HG03139 (cell line): ENCODE results near the gene ERVMER34-1.

Experiments used
- ATAC-seq: cut with Tn5 transposase; IDR thresholded peaks from one replicate; pipeline ENCODE4 v1.9.1; 2021; ENCODE audit not compliant: unreplicated experiment

The ERVMER34-1 gene, protein sequence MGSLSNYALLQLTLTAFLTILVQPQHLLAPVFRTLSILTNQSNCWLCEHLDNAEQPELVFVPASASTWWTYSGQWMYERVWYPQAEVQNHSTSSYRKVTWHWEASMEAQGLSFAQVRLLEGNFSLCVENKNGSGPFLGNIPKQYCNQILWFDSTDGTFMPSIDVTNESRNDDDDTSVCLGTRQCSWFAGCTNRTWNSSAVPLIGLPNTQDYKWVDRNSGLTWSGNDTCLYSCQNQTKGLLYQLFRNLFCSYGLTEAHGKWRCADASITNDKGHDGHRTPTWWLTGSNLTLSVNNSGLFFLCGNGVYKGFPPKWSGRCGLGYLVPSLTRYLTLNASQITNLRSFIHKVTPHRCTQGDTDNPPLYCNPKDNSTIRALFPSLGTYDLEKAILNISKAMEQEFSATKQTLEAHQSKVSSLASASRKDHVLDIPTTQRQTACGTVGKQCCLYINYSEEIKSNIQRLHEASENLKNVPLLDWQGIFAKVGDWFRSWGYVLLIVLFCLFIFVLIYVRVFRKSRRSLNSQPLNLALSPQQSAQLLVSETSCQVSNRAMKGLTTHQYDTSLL

DNA sequence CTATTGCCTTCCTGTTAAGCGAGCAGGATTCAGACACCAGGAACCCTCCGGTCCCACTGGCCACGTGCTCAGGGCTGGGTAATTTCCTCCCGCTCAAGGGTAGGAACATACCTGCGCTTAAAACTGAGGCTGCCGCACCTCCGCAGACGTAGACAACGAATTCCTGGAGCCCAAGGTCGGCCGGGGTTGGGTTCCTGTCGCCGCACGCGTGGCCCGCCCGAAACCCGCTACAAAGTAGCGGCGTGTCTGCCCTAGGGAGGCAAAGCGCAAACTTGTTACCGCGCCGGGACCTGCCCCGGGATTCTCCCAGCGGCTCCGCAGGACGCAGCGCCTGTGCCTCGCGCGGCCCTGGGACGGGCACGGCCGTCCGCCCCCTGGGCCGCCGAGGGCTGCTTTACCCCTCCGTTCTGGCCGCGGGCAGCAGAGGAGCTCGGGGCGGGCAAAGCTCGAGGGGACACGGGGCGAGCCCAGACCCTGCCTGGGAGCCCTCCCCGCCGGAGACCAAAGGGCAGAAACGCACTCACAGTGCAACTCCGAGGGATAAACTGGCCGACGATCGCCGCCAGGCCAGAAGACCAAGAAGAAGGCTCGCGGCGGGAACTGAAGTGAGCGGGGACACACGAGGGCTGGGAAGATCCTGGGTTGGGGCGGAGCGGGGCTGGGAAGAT is at the start of gene ERVMER34-1:
Gene ERVMER34-1, minus strand, starts transcription at position 607 of the 668 bp plus-strand sequence. CDS start 5,905 bp downstream, outside the sequence.
- ATAC-seq: no peak

DNA sequence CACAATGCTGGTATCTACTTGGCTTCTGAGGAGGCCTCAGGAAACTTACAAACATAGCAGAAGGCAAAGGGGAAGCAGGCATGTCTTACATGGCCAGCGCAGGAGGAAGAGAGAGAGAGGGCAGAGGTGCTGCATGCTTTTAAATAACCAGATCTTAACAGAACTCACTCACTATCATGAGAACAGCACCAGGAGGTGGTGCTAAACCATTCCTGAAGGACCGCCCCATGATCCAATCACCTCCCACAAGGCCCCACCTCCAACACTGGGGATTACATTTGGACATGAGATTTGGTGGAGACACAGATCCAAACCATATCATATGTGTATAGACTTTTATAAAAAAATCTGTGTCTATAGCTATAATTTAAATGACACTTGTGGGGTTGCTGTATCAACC is 48.6 kb upstream of the ERVMER34-1 start:
- ATAC-seq: no peak

DNA sequence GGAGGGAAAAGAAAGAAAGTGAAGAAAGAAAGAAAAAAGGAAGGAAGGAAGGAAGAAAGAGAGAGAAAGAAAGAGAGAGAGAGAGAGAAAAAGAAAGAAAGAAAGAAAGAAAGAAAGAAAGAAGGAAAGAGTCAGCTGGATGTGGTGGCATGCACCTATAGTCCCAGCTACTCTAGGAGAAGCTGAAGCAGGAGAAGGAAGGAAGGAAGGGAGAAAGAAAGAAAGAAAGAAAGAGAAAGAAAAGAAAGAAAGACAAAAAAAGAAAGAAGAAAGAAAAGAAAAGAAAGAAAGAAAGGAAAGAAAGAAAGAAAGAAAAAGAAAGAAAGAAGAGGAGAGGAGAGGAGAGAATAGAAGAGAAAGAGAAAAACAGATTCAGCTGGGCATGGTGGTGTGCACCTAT is 44.3 kb upstream of the ERVMER34-1 start:
- no peak for ATAC-seq

DNA sequence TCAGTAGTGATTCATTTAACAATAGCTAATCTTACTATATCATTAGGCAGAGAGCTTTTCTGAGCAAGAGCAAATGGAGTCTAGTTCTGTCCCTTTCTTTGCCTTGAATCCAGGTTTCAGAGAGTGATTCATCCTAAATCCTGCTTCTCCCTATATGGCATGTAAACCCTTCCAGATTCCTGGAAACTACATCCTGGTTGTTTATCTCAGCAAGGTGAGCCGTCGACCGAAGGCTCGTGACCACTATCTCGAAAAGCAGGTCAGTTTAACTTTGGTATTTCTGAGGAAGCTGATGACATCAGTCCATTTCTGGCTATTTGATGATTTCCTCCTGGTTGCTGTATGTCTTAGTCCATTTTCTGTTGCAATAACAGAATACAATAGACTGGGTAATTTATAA is 40.7 kb upstream of the ERVMER34-1 start:
- no peak for ATAC-seq

DNA sequence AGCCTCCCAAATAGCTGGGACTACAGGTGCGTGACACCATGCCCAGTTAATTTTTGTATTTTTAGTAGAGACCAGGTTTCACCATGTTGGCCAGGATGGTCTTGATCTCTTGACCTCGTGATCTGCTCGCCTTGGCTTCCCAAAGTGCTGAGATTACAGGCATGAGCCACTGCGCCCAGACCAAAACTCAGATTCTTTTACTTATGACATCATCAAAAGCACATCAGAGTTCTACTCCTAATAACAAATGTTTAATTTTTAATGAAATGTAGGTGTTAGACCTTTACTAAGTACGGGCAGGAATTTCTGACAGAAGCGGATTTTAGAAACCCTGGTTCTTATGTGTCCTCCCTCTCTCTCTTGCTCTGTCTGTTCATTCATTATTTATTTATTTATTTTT is 38.5 kb upstream of the ERVMER34-1 start:
- ATAC-seq: no peak

DNA sequence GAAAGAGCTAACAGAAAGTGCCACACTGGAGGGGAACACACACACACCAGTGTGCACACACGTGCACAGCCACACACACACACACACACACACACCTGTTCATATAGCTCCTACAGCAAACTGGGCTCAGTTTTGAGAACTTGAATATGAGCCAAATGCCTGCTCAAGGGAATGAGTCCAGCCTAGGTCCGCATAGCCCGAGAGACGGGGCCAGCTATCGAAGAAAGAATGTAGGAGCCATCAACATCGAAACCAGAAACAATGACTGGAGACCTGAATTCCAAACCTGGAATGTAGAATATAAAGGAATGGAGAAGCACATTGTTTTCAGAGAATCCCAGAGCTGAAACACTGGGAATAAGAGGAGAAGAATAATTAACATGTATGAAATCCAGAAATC is 37.6 kb upstream of the ERVMER34-1 start:
- ATAC-seq: no peak

DNA sequence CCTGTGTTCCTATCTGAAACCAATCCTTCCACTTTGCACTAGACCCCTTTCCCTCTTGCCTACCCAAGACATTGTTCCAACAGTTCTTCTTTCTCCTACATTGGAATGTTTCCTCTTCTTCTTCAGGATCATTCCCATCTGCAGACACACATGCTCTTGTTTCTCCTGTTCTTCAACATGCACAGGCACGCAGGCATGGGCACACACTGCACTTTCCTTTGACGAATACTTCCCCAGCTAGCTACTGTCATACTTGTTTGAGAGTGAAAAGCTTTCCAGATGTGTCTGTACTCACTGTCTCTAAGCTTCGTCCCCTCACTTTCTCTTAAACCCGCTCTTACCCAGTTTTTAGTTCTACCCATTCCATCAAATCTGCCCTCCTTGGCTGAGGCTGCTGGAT is 31.8 kb upstream of the ERVMER34-1 start:
- no peak for ATAC-seq

DNA sequence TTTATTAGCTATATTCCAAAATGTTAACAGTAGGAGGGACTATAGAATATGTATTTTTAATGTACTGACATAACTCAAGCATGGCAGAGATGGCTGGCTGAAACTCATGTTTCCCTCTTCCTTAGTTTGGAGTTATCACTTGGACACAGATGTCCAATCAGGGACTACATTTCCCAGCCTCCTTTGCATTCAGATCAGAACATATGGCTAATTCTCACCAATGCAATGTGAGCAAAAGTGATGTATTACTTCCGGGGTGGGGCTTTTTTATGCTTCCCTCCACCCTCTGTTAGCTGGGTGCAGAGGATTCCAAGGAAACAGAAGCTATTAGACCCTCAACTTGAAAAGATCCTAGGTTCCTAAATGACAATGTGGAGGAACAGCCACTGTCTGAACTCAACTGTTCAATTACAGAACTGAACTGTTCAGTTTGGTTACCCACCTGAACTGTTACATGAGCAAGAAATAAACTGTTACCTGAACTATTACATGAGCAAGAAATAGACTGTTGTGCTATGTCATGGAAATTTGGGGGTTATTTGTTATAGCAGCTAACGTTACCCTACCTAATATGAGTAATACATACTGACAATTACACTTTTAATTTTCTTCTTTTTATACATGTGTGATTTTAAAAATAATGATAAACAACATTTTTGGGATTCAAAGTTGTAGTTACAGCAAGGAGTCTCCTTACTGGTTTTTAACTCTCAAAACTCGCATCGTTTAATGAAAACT is 29.6 kb upstream of the ERVMER34-1 start:
- ATAC-seq: no peak

DNA sequence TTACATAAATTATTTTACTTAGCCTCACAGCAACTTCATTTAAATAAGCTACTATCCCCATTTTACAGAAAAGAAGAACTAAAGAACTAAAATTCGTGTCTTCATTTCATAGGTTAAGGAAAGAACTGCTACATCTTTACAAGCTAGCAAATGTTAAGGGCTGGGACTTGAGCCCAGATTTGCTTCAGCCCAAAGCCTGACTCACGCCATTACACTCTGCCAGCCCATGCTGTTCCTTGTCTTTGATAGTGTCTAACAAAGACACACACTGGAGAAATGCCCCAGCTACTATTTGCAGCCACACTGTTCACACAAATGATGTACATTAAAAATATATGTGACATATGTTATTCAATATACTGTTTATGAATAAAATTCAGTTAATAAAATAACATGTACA is 29.0 kb upstream of the ERVMER34-1 start:
- no peak for ATAC-seq

DNA sequence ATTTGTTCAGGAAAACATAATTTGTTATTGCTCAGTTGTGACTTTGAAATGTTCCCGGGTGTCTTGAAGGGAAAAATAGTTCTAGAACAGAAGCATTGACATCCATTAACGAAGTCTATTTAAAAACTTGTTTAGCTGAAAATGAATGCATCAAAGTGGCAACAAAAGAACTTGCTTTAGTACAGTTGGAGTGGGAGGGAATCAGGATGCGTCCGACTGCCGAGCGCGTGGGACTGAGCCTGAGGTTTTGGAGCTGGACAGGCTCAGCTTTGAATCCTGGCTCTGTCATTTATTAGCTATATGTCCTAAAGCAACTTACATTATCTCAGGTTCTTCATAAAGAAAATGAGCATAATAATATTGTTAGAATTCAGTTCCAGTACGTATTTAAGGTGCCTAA is 9.0 kb upstream of the ERVMER34-1 start:
- no peak for ATAC-seq

DNA sequence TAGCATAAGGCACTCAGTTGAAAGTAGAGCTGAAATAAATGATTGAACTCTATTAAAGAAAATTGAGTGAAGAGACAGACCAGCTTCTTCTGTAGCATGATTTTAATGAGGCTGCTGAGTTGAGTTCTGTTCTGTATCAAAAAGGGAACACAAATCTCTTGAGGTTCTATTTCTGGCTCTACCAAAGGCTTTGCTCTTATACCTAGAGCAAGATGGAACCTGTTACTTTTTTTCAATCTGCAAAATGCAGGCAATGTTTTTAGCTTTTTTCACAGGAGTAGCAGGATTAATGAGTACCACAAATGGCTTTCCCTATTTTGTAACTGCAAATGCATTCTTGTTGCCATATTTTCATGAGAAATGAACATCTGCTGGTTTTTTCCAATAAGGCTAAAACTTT is 4.2 kb upstream of the ERVMER34-1 start:
- ATAC-seq: no peak

DNA sequence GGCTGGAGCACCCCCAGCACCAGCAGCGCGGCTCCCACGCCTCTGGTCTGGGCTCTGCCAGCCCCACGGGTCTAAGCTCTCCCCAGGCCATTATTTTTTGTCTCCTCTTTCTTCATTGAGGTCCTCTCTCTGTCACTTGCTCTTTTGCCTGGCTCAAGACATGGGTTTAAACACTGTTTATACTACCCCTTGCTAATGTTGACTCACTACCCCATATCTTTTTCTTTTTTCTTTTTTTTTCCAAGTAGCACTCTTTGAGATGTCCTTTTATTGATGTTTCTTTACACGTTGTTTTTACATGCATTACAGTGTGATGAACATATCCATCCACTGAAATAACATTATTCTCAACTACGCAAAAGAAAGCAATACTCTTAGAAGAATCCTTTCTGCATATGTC is 1.7 kb upstream of the ERVMER34-1 start:
- ATAC-seq: no peak

DNA sequence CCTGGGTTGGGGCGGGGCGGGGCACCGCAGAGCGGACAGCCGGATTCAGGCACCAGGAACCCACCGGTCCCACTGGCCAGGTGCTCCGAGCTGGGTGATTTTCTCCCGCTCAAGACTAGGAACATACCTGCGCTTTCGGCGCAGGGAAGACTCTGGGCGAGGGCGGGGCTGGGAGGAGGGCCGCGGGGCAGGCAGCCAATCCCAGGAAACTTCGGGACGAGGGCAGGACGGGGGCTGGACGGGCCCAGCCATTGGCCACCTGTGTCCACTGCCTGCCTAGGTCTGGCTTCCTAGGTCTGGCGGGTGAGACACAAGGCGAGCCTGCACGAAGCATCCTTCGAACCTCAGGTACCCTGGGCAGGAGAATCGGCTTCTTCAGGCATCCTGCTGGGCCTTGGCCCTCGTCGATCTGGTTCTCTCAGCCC is 274 bp upstream of the ERVMER34-1 start:
- no peak for ATAC-seq

DNA sequence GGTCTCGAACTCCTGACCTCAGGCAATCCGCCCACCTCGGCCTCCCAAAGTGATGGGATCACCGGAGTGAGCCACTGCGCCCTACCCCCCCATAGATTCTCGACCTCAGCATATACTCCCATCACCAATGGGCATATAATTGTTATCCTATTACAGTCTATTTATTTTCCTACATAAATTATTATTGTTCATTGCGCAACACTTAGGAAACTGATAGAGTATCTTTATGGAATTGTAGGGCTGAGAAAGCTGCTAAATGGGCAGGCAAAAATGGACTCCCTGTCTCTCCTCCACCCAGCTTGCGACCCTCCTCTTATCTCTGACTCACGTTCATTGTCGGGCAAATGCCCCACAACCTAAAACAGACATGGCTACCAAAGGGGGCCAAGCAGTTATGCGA is 1.0 kb downstream of the ERVMER34-1 start:
- ATAC-seq: no peak

DNA sequence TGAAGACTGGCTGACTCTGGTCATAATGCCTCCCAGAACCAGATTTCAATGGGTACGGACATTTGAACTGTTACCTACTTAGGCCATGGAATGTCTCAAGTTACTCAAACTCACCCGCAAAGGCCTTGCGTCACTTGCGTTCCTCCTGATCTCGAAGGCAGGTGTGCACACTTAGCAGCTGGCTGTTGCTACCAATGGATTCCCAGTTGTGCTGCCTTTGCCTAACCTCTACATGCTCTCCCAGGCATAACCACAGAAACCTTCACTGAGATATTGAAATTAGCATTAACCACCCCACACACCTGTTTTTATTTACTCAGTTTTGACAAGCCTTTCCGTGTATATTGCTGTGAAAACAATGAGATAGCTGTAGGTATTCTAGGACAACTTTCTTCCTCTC is 2.8 kb downstream of the ERVMER34-1 start:
- ATAC-seq: no peak

DNA sequence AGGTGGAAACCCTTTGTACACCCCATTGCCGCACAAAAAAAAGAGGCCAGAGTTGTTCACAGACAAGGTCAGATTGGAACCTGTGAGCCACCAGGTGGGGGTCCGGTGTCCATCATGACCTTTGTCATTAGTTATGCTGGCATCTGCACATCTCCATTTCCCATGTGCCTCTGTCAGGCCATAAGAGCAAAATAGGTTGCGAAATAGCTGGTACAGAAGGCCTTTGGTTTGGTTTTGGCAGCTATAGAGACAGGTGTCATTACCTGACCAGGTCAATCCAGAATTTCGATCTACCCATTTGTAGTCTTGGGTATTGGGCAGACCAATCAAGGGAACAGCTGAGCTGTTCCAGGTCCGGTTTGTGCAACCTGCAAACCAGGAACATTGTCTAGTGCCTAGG is 6.6 kb downstream of the ERVMER34-1 start:
- no peak for ATAC-seq

DNA sequence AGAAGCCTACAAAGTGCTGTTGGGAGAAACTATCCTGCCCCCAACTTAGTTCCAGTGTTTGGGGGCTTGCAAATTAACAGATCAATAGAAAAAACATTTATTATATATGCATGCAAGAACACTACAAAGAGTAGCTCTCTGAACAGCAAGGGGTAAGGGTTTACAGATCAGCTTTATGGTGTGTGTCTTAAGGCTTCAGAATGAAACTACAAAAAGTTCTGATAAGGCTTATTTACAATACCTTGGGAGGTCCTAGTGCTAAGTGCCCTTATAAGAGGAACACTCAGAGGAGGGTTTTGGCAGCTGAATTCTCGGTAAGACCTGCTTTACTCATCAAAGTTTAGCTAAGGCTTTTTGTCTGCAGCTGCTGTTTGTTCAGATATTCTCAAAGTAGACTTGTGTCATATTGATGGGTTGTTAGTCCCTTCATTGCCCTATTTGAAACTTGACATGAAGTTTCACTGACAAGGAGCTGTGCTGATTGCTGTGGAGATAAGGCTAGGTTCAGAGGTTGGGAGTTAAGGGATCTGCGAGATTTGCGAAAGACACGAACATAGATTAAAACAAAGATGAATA is 7.7 kb downstream of the ERVMER34-1 start:
- ATAC-seq: no peak

DNA sequence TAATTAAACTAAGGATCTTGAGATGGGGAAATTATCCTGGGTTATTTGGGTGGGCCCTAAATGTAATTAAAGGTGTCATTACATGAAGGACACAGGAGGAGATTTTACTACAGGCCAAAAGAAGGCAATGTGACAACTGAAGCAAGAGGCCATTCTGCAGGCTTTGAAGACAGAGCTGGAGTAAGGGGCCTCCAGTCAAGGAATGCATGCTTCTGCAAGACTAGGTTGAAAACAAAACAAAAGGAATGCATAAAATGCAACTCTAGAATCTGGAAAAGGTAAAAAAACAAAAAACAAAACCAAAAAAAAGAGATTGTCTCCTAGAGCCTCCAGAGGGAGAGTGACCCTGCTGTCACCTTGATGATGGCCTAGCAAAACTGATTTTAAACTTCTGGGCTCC is 21.6 kb downstream of the ERVMER34-1 start:
- no peak for ATAC-seq

DNA sequence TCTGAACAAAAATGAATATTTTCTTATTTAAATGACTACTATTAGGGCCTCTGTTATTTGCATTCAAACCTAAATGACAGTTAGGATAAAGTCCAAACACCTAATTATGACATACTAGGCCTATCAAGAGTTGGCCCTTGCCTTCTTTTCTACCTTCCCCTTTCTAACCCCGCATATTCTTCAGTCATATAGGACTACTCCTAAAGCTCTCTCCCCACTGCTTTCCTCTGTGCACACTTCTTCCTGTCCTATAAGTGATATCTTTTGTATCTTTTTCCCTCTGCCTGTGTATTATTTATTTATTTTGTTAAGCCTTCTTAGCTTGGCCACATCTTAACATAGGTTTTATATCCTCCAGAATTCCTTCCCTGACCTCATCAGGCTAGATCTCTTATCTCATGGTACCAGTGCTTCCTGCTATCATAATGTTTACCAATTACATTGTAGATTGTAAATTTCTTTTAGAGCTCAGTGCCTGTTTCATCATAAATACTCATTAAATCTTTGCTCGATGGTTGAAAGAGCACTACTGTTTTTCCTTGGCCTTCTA is 22.5 kb downstream of the ERVMER34-1 start:
- no peak for ATAC-seq

DNA sequence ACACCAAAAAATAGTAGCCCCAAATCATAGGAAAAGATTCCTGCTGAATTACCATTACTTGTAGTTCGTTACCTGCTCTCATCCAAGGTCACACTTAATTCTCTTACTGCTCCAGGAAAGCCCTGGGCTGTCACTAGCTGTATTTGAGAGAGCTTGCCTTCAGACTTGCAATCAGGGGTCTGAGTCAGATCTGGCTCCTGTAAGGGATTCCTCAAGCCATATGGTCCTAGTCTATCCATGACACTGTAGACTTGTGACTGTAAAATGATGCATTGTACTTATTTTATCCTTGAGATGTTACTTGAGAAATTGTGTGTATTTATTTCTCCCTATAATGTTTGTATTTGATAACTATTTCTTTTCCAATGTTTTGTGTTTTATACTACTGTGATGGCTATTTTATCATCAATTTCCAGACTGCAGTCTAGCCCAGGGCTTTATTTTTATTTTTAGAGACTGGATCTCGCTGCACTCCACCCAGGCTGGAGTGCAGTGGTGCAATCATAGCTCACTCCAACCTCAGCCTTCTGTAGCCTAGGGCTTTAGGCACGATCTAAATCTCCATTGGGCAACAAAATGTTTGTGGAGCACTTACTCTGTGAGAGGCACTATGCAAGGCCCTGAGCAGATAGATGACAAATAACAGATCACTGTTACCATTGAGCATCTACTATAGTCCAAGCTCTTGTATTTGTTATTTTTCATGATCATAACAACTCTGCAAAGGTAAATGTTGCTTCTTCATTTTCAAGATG is 24.2 kb downstream of the ERVMER34-1 start:
- ATAC-seq: no peak
